GM12873 (cell line): ENCODE data around the gene ARHGEF3.

Experiments
- CTCF ChIP-seq: IDR thresholded peaks from 2 replicates; pipeline ENCODE4 v1.5.1; 2012; ENCODE audit warnings: low read depth, mild to moderate bottlenecking, moderate library complexity, low read length, control low read depth; ENCODE audit not compliant: insufficient read depth; ENCODE audit errors: missing control alignments

The ARHGEF3 gene

GRCh38 chr3:56800832-56801661, 702 bp downstream of the ARHGEF3 start:
- no peak for TF ChIP-seq CTCF

DNA sequence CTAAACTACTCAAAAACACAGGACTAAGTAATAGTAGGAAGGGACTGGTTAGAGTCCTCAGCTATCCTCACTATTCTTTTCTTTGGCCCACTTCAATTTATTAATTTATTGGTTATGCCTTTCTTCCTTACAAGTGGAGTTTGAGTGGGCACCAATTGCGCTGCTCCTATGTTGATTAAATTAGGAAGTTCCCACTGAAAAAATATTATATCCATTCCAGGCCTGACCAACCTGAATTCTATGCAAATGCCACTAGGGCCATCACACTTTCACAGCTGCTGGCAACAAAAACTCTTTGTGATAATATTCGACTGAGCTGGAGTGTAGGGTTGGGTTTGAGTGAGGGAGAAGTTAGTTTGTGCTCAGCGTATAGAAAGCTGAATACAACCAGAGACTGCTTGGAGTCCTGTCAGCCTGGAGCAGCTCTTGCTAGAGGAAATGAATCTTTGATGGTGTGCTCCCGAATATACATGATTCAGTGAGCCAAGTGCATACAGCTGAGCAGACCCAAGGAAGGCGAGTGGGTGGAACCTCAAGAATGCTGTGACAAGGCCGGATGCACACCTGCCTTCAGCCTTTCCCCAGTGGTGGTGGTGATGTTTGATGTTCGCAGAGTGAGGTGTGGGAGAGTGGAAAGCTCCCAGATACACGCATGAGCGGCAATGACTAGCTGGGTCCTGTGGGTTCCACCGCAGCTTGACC, 1.5 kb downstream of the ARHGEF3 start:
- TF ChIP-seq CTCF = no peak

DNA sequence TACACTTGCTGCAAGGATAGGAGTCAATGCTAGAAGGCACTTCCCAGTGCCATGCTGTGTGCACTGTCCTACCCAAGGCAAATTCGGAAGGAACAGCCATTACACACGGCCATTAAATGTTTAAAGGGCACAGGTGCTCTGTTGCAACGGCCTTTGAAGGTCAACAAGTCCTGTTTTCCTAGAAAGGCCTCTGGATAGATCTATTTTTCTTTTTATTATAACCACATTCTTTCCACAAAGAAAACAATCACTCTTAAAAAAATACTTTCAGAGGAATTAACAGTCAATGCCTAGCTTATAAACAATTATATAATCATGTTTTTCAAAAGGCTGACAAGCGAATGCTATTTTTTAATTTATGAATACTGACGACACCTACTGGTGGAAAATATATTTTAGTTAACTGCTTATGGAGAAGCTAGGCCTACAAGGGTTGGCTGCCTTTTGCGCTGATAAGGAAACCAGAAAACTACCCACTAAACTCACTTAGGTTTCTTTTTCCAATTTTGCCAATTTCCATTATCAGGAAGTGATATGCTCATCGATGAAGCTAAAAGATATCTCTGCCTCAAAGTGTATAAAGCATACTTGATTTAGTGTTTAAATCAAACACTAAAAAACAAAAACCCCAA, 2.4 kb downstream of the ARHGEF3 start:
- TF ChIP-seq CTCF = peak; percentile 46

GRCh38 chr3:56796996-56797395, 4.8 kb downstream of the ARHGEF3 start:
- no peak for TF ChIP-seq CTCF

- no peak for TF ChIP-seq CTCF
Measured at GRCh38 chr3:56796202-56796601, 5.5 kb downstream of the ARHGEF3 start.

DNA sequence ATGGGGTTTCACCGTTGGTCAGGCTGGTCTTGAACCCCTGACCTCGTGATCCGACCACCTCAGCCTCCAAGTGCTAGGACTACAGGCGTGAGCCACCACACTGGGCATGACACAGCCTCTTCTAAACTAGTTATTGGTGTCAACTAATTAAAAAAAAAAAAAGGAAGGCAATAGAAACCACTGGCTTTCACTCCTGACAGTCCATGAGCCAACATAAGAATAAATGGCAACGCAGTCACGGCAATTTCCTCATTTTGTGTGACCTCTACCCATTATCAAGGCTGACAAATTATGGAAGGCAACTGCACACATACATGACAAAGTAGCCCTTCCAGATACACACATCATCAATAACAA, 5.9 kb downstream of the ARHGEF3 start:
- TF ChIP-seq CTCF = no peak
